IPS-20b (cell line): Measurements from ENCODE around the gene REEP6.

Experiments used
- H3K27ac ChIP-seq: one replicate; pipeline ENCODE4 v1.5.1; 2013; ENCODE audit warnings: low read length
- H3K27me3 ChIP-seq: 2 replicates; pipeline ENCODE4 v1.6.1; 2013; ENCODE audit warnings: mild to moderate bottlenecking, low read length, inconsistent platforms; ENCODE audit not compliant: insufficient read depth
- H3K36me3 ChIP-seq: 2 replicates; pipeline ENCODE4 v1.6.1; 2013; ENCODE audit warnings: low read depth, mild to moderate bottlenecking, inconsistent platforms, low read length, moderate library complexity; ENCODE audit not compliant: insufficient read depth
- H3K4me1 ChIP-seq: 2 replicates; pipeline ENCODE4 v1.6.1; 2013; ENCODE audit warnings: mild to moderate bottlenecking, control low read depth, inconsistent platforms, low read length, moderate library complexity; ENCODE audit not compliant: insufficient read depth
- H3K4me3 ChIP-seq: 2 replicates; pipeline ENCODE4 v1.5.1; 2013; ENCODE audit warnings: mild to moderate bottlenecking, low read length, inconsistent platforms
- H3K9ac ChIP-seq: 2 replicates; pipeline ENCODE4 v1.6.1; 2013; ENCODE audit warnings: low read depth, mild to moderate bottlenecking, inconsistent platforms, low read length, moderate library complexity
- H3K9me3 ChIP-seq: 2 replicates; pipeline ENCODE4 v1.6.1; 2013; ENCODE audit warnings: mild to moderate bottlenecking, low read depth, low read length, inconsistent platforms; ENCODE audit not compliant: insufficient read depth

Gene REEP6

GRCh38 chr19:1509602-1510441 lies 18.8 kb downstream of the REEP6 start:
- H3K9me3 ChIP-seq: no peaks in the 10 kb centered on the region
- H3K36me3 ChIP-seq: no peaks in the 10 kb centered on the region
- peaks cover 66% of the 10 kb centered on the region for H3K27me3 ChIP-seq
- no peaks in the 10 kb centered on the region for H3K4me1 ChIP-seq
- no peak overlapping the region for H3K27ac ChIP-seq
- H3K9ac ChIP-seq: no peak overlapping the region
- no peak overlapping the region for H3K4me3 ChIP-seq

DNA sequence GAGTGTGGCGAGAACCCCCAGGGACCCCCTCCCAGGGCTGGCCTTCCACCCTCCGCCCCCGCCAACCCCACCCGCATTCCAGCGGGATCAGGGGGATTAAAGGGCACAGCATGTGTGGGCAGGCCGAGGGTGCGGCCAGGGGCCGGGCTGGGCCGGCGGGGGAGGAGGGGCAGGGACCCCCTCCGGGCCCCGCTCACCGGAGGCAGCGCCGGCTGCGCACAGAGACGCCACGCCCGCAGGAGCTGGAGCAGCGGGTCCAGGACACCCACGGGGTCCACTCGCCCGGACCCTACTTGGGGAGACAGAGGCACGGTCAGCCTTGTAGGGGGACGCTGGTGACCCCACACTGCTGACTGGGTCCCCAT lies 19.4 kb downstream of the REEP6 start:
- peaks cover 63% of the 10 kb centered on the region for H3K27me3 ChIP-seq
- no peak overlapping the region for H3K27ac ChIP-seq

GRCh38 chr19:1510807-1511206 lies 19.8 kb downstream of the REEP6 start:
- Histone ChIP-seq H3K9ac (no peak overlapping the region), H3K27ac (no peak overlapping the region), H3K36me3 (no peaks in the 10 kb centered on the region), H3K27me3 (peaks cover 60% of the 10 kb centered on the region), H3K4me3 (no peak overlapping the region), H3K4me1 (no peaks in the 10 kb centered on the region), H3K9me3 (no peaks in the 10 kb centered on the region)

More for the DNA sequence above, 19.4 kb downstream of the REEP6 start:
- Histone ChIP-seq H3K4me1 (no peaks in the 10 kb centered on the region), H3K9me3 (no peaks in the 10 kb centered on the region), H3K9ac (no peak overlapping the region), H3K4me3 (no peak overlapping the region), H3K36me3 (no peaks in the 10 kb centered on the region)

DNA sequence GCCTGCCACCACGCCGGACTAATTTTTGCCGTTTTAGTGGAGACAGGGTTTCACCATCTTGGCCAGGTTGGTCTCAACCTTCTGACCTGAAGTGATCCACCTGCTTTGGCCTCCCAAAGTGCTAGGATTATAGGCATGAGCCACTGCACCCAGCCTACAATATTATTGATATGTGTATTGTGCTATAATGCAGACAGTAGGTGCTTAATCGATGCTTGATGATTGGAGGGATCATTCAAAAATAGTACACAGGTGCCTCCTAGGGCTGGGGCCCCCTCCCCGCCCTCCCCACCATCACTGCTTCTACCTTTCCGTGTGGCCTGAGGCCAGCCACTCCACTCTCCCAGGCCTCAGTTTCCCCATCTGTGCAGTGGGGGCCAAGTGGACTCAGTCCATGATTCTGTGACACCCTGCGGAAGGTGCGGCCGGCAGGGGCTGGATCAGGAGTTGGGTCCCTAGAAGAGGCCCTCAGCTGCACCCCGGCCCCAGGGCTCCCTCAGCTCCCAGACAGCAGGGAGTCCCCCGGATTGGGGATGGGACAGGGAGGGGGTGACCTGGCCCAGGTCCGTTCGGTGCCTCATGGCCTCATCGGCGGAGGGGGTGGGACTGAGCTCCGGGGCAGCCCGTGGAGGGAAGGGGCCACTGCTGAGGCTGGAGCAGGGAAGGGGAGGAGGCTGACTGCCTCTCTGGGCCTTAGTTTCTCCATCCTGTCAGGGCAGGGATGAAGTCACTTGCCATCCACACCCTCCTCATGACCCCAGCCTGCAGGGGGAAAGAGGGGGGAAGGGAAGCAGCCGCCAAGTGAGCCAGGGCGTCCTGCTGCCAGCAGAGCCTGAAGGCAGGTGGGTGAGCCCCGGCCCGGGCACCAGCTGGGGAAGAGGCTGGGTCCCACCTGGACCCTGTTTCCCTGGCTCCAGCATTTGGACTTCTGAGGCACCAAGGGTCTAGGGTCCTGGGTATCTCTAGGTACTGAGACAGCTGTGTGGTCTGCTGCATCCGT lies 20.6 kb downstream of the REEP6 start:
- no peaks in the 10 kb centered on the region for H3K4me1 ChIP-seq
- no peak overlapping the region for H3K4me3 ChIP-seq
- no peaks in the 10 kb centered on the region for H3K9me3 ChIP-seq
- H3K9ac ChIP-seq: no peak overlapping the region
- H3K27me3 ChIP-seq: peaks cover 60% of the 10 kb centered on the region
- H3K27ac ChIP-seq: no peak overlapping the region
- no peaks in the 10 kb centered on the region for H3K36me3 ChIP-seq

DNA sequence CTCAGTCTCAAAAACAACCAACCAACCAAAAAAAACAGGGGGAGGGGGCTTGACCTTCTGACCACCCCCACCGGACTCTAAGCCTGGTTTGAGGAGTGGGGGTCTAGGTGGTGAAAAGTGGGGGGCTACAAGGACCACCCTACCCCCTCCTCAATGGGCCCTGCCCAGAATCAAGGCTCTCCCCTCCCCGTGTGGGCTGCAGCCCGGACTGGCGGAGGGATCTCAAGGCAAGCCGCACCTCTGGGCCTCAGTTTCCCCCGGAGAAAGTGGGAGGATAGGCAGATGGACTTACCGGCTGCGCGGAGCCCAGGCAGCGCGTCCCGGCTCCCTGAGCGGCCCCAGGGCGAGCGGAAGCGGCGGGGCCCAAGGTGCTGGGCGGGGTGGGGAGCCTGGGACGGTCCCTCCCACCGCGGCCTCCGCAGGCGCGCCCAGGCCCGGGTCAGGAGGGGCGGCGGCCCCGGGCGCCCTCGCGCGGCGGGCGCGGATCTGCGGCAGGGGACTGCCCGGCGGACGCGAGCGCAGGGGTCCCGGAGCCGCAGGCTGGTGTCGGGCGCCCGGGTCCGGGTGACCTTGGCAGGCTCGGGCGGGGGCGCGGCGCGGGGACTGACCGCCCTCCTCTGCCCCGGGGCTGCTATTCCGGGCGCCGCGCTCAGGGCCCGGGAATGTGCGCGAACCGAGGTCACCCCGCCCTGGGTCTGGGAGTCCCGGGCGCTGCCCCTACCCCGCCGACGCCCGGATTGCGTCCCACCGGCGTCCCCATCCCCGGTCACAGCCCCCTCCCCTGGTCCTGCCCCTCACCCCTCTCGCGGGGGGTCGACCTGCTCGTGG lies 21.9 kb downstream of the REEP6 start, which contains the start of gene ADAMTSL5:
Gene ADAMTSL5, minus strand, starts transcription at position 349 of the 828 bp plus-strand sequence. CDS start 2,076 bp downstream, outside the sequence.
- no peaks in the 10 kb centered on the region for H3K4me1 ChIP-seq
- peaks cover 60% of the 10 kb centered on the region for H3K27me3 ChIP-seq
- no peak within 1 kb of the TSS for H3K27ac ChIP-seq
- H3K36me3 ChIP-seq: no peaks in the 10 kb centered on the region
- no peak within 1 kb of the TSS for H3K4me3 ChIP-seq
- H3K9ac ChIP-seq: no peak within 1 kb of the TSS
- H3K9me3 ChIP-seq: no peaks in the 10 kb centered on the region

- Histone ChIP-seq H3K9ac (no peak overlapping the region), H3K4me3 (no peak overlapping the region), H3K36me3 (no peaks in the 10 kb centered on the region), H3K27me3 (peaks cover 58% of the 10 kb centered on the region), H3K4me1 (no peaks in the 10 kb centered on the region), H3K9me3 (no peaks in the 10 kb centered on the region), H3K27ac (no peak overlapping the region)
Observed at GRCh38 chr19:1513499-1514294, 22.7 kb downstream of the REEP6 start.

GRCh38 chr19:1514295-1514661 lies 23.3 kb downstream of the REEP6 start:
- no peaks in the 10 kb centered on the region for H3K9me3 ChIP-seq
- H3K27ac ChIP-seq: no peak overlapping the region
- H3K27me3 ChIP-seq: peaks cover 52% of the 10 kb centered on the region
- no peak overlapping the region for H3K9ac ChIP-seq
- no peaks in the 10 kb centered on the region for H3K36me3 ChIP-seq
- no peak overlapping the region for H3K4me3 ChIP-seq
- H3K4me1 ChIP-seq: no peaks in the 10 kb centered on the region

GRCh38 chr19:1514986-1515721 lies 24.2 kb downstream of the REEP6 start:
- Histone ChIP-seq H3K4me3 (no peak overlapping the region), H3K36me3 (no peaks in the 10 kb centered on the region), H3K9ac (no peak overlapping the region), H3K9me3 (no peaks in the 10 kb centered on the region), H3K4me1 (no peaks in the 10 kb centered on the region), H3K27me3 (peaks cover 48% of the 10 kb centered on the region), H3K27ac (no peak overlapping the region)

- Histone ChIP-seq H3K27me3 (peaks cover 38% of the 10 kb centered on the region), H3K27ac (no peak overlapping the region), H3K9me3 (no peaks in the 10 kb centered on the region), H3K36me3 (no peaks in the 10 kb centered on the region), H3K4me1 (no peaks in the 10 kb centered on the region), H3K9ac (no peak overlapping the region), H3K4me3 (no peak overlapping the region)
Observed at GRCh38 chr19:1516395-1516753, 25.4 kb downstream of the REEP6 start.

DNA sequence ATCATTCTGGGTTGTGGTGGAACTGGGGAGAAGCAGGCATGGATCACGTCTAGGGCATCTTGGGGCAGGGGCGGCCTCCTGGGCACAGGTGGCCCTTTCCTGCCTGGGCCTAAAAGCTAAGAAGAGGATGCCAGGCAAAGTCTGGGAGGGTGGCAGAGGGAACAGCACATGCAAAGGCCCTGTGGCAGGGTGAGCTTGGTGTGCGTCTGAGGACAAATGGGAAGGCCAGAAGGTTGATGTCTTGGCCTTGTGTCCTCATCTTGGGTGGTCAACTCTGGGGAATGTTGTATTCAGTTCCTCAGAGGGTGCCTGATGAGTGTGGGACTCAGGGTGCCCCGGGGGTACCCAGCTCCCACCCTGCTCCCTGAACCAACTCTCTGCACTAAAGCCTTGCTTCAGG lies 27.5 kb downstream of the REEP6 start:
- H3K36me3 ChIP-seq: no peaks in the 10 kb centered on the region
- no peaks in the 10 kb centered on the region for H3K9me3 ChIP-seq
- no peak overlapping the region for H3K4me3 ChIP-seq
- peaks cover 42% of the 10 kb centered on the region for H3K27me3 ChIP-seq
- no peak overlapping the region for H3K27ac ChIP-seq
- H3K9ac ChIP-seq: no peak overlapping the region
- H3K4me1 ChIP-seq: no peaks in the 10 kb centered on the region
